ENCODE results near the gene HSPA9.

HSPA9 gene

DNA sequence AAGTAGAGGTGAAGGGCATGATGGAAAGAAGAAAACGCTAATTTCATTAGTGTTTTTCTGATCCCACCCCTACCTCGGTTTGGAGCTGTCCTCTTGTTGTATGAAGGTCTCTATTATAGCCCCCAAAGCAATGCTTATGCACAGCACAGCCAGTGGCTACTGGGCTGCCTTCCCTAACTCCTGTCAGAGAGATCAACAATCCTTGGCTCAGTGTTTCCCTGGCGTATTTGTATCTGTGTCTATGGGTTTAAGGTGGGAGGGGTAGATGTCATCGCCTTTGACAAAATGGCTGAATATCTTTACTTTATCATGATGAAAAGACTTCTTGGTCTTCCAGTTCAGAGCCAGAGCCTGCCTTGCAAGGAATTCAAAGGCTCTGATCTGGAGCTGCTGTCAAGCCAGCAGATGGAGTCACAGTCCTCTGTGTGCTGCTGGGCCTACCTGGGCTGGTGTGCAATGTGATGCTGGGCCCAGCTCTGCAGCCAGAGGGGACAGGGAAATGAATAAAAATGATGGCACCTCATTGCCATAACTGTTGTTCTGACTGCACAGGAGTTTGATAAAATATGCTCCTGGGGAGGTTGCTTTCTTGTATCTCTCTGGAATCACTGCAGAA is 20.1 kb upstream of the HSPA9 start:
- no peak for DNase-seq (ENCODE audit: low read depth)
- peak; percentile 26 for TF ChIP-seq CTCF (conservative IDR thresholded peaks at IDR 0.05; ENCODE audit: low read depth, low read length)
- H3K4me3 ChIP-seq (ENCODE audit: low read length), result no peak overlapping the region

GRCh38 chr5:138594305-138595058 is 19.3 kb upstream of the HSPA9 start:
- no peak for DNase-seq (ENCODE audit: low read depth)
- H3K4me3 ChIP-seq (ENCODE audit: low read length), result no peak overlapping the region
- peak; percentile 63 for TF ChIP-seq CTCF (conservative IDR thresholded peaks at IDR 0.05; ENCODE audit: low read depth, low read length)

- DNase-seq (ENCODE audit: low read depth), result no peak
- no peak overlapping the region for H3K4me3 ChIP-seq (ENCODE audit: low read length)
- no peak for TF ChIP-seq CTCF (conservative IDR thresholded peaks at IDR 0.05; ENCODE audit: low read depth, low read length)
These were observed 13.0 kb upstream of the HSPA9 start for GRCh38 chr5:138588013-138588788.

GRCh38 chr5:138585157-138585556 is 10.0 kb upstream of the HSPA9 start:
- TF ChIP-seq CTCF (conservative IDR thresholded peaks at IDR 0.05; ENCODE audit: low read depth, low read length), result no peak
- no peak overlapping the region for H3K4me3 ChIP-seq (ENCODE audit: low read length)
- no peak for DNase-seq (ENCODE audit: low read depth)

DNA sequence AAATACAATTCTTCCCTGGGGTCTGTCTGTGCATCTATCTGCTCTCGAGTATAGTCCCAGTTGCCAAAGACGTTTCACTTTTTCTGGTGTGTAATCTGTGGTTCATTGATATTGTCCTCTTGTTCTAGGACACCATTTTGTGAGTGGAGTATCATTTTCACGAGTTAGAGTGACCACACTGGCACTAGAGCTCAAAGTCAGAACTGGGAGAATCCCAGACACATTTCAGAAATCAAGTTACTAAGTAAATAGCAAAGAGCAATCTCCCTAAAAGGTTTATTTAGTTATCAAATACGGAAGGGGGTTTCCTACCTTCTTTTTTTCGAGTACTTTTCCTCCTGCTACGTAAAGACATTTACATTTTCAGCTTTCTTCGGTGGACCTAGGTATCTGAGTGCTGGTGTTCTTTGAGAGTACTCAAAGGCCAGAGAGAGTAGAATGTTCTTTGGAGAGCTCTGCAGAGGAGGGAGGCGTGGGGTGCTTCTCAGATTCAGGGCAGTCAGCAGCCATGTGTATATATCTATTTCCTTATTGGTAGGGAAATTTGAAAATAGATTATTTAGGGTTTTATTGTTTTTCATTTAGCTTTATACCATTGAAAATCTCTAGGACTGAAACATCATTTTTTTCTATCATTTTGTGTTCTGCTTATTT is 8.9 kb upstream of the HSPA9 start:
- no peak for TF ChIP-seq CTCF (conservative IDR thresholded peaks at IDR 0.05; ENCODE audit: low read depth, low read length)
- H3K4me3 ChIP-seq (ENCODE audit: low read length), result no peak overlapping the region
- DNase-seq (ENCODE audit: low read depth), result no peak

DNA sequence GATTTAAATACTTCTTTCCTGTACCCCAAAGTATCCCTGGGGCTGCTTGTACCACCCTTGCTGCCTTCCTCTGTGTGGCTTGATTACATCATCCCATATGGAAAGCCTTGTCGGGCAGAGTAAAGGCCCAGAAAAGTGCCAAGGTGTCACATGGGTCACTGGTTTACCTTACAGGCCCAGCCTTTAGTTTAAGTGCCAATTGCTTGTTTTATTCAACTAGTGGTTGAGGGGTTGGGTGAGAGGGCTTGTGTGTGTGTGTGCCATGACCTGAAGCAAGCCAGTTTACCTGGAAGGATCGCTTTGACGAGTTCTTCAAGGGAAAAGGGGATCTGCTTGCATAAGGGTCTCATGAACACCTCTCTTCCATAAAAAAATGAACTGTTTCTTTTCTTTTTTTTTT is 7.8 kb upstream of the HSPA9 start:
- TF ChIP-seq CTCF (conservative IDR thresholded peaks at IDR 0.05; ENCODE audit: low read depth, low read length), result no peak
- no peak overlapping the region for H3K4me3 ChIP-seq (ENCODE audit: low read length)
- no peak for DNase-seq (ENCODE audit: low read depth)

Measured in retinal pigment epithelial cell (primary cell).